Fibroblast of lung (primary cell): Measurements from ENCODE around the gene TNFSF15.

Experiments used
- EZH2 ChIP-seq: IDR thresholded peaks from 2 replicates; pipeline ENCODE4 v1.5.1; 2012; ENCODE audit warnings: low read length, control low read depth, mild to moderate bottlenecking; ENCODE audit errors: missing control alignments
- TF ChIP-seq, protein P1 (sequence below), 2 donors: IDR thresholded peaks in 1 of 2; conservative IDR thresholded peaks in 1 of 2; 1 replicate in 1 of 2; 2 replicates in 1 of 2; pipeline ENCODE4 v1.5.1; 2011 to 2012; ENCODE audit warnings: low read length in 2 of 2, control low read depth in 1 of 2, inconsistent platforms in 1 of 2, low read depth in 1 of 2, mild to moderate bottlenecking in 1 of 2

DNA sequence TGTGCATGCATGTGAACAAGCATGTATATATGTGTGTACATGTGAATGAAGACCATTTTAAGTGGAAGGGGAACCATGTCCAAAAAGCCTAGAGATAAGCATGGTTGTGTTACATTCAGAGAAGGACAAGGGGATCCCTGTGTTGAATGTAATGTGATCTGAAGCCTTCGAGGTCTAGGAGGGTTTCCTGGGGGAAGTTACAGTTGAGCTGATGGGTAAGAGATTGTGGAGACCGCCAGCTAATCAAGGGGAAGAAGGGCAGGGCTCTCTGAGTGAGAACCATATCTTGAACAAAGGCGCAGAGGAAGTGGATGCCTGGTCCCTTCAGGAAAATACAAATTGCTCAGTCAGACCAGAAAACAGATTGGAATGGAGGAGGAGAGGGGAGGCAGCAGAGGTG lies 45.5 kb upstream of the TNFSF15 start:
- TF ChIP-seq, protein P1, sequence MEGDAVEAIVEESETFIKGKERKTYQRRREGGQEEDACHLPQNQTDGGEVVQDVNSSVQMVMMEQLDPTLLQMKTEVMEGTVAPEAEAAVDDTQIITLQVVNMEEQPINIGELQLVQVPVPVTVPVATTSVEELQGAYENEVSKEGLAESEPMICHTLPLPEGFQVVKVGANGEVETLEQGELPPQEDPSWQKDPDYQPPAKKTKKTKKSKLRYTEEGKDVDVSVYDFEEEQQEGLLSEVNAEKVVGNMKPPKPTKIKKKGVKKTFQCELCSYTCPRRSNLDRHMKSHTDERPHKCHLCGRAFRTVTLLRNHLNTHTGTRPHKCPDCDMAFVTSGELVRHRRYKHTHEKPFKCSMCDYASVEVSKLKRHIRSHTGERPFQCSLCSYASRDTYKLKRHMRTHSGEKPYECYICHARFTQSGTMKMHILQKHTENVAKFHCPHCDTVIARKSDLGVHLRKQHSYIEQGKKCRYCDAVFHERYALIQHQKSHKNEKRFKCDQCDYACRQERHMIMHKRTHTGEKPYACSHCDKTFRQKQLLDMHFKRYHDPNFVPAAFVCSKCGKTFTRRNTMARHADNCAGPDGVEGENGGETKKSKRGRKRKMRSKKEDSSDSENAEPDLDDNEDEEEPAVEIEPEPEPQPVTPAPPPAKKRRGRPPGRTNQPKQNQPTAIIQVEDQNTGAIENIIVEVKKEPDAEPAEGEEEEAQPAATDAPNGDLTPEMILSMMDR (conservative IDR thresholded peaks at IDR 0.05 in 1 of 2, IDR thresholded peaks at IDR 0.05 in 1 of 2; ENCODE audit: low read depth in 1 of 2, low read length in 2 of 2) = no peak
- no peak for TF ChIP-seq EZH2
